Pancreas (tissue), 10 donors: ENCODE results near the gene SMIM22. TPM values are rescaled to one million over a fixed set of nuclear protein-coding genes. Genes with fewer than 3 reads are reported as not detected.
A peak's percentile ranks its signal among the peaks of the same experiment; 100 is the strongest.

Source experiments
- ATAC-seq, 4 donors: fragments of 200-7000 bp; cut with Tn5 transposase; one replicate each; pipeline versions ENCODE4 v1.8.0 to v1.9.1; 2020; ENCODE audit warnings: mild to moderate bottlenecking in 4 of 4, moderate library complexity in 4 of 4
- DNase-seq, 6 donors: peaks; one replicate each; pipeline ENCODE4 v3.0.0-alpha.2; 2020
- FAIRE-seq: peaks from 2 replicates; lab custom pipeline; 2012; peaks lifted over from hg19 to GRCh38; lab: Jason Lieb, UNC
- H3K27ac ChIP-seq, 4 donors: fragments of 200-600 bp; sonication (generic); 1 replicate in 3 of 4; 2 replicates in 1 of 4; pipeline versions ENCODE4 v1.5.0 to v1.8.0; 2020
- H3K27me3 ChIP-seq, 4 donors: fragments of 200-600 bp; one replicate each; pipeline ENCODE4 v1.8.0; 2021
- H3K36me3 ChIP-seq, 3 donors: fragments of 200-600 bp; sonication (generic) in 1 of 3; one replicate each; pipeline versions ENCODE4 v1.5.0 to v1.8.0; 2020 to 2021
- H3K4me1 ChIP-seq, 3 donors: fragments of 200-600 bp; one replicate each; pipeline ENCODE4 v1.8.0; 2021
- H3K4me3 ChIP-seq, 4 donors: fragments of 200-600 bp; sonication (generic) in 2 of 4; one replicate each; pipeline versions ENCODE4 v1.5.0 to v1.8.0; 2020 to 2021
- H3K9me3 ChIP-seq, 4 donors: fragments of 200-600 bp; one replicate each; pipeline ENCODE4 v1.8.0; 2021
- WGBS, 2 donors: extraction: QIAGEN DNeasy Blood & Tissue Kit; methylation state at CpG; one replicate each; pipeline ENCODE4 v1.1.7; 2013; 5-methylcytosine and 5-hydroxymethylcytosine counted together
- intact Hi-C, 3 donors: fragments of 100-400 bp; cut with DNase I; formaldehyde crosslinking; loops; one replicate each; pipeline versions ENCODE4 v1.11.1 to v1.14.2; 2022
- polyA plus RNA-seq, 2 donors: library from polyadenylated mRNA; stranded (reverse); fragments of 200-250 nt; gene quantifications; one replicate each; pipeline ENCODE4 v1.2.3, GENCODE V29; 2013
- total RNA-seq, 6 donors: library from RNA; stranded (reverse); fragmentation: NEBNext Ultra II Directional in 4 of 6; extraction: Animal tissue kit (Norgen Biotek cat#: 25700) in 4 of 6; gene quantifications; one replicate each; pipeline versions ENCODE4 v1.2.1 to v1.2.4, GENCODE V29; 2021 to 2023
- TF ChIP-seq, protein P1 (sequence below), 4 donors: fragments of 200-600 bp; sonication (generic) in 3 of 4; IDR thresholded peaks; one replicate each; pipeline versions ENCODE4 v1.5.0 to v1.8.0; 2021; ENCODE audit warnings: antibody characterized with exemption in 4 of 4
- donor health status: healthy with polysubstance abuse.
- donor health status: DM: no; HTN: no; CAD: no; lungs with moderate emphysema.
- donor health status: DM: no; HTN: no; CAD: no.
- donor health status: control.
- donor health status: control.
- donor health status: Bipolar disorder and iron deficiency.
- donor health status: DM: yes; HTN: yes; CAD: no.
- donor health status: DM: no; HTN: no; CAD: no.
- donor health status: DM: no; HTN: no; CAD: no.
- donor health status: DM: yes; HTN: yes; CAD: no.

The SMIM22 gene
- total and polyA plus RNA-seq, 8 donors = 49.2 to 367 (median 65.5) TPM

DNA sequence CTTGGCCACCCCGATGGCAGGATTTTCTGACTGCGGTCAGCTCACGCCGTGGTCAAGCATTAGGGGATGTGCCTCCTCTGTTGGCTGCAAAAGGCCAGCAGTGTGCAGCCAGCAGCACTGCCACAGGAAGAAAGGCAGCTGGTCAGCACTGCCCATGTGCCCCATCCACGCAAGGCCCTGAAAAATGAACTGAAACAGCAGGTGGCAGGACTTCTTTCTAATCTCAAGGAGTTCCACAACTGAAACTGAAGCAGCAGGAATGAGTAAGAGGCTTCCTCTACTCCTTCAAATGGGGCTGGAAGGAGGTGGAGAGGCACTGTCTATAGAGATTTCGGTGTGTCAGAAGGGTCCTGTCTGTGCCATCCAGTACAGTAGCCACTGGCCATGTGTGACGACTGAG lies 31.4 kb upstream of the SMIM22 start:
- TF ChIP-seq, protein P1, sequence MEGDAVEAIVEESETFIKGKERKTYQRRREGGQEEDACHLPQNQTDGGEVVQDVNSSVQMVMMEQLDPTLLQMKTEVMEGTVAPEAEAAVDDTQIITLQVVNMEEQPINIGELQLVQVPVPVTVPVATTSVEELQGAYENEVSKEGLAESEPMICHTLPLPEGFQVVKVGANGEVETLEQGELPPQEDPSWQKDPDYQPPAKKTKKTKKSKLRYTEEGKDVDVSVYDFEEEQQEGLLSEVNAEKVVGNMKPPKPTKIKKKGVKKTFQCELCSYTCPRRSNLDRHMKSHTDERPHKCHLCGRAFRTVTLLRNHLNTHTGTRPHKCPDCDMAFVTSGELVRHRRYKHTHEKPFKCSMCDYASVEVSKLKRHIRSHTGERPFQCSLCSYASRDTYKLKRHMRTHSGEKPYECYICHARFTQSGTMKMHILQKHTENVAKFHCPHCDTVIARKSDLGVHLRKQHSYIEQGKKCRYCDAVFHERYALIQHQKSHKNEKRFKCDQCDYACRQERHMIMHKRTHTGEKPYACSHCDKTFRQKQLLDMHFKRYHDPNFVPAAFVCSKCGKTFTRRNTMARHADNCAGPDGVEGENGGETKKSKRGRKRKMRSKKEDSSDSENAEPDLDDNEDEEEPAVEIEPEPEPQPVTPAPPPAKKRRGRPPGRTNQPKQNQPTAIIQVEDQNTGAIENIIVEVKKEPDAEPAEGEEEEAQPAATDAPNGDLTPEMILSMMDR (IDR thresholded peaks at IDR 0.05) = no peak

DNA sequence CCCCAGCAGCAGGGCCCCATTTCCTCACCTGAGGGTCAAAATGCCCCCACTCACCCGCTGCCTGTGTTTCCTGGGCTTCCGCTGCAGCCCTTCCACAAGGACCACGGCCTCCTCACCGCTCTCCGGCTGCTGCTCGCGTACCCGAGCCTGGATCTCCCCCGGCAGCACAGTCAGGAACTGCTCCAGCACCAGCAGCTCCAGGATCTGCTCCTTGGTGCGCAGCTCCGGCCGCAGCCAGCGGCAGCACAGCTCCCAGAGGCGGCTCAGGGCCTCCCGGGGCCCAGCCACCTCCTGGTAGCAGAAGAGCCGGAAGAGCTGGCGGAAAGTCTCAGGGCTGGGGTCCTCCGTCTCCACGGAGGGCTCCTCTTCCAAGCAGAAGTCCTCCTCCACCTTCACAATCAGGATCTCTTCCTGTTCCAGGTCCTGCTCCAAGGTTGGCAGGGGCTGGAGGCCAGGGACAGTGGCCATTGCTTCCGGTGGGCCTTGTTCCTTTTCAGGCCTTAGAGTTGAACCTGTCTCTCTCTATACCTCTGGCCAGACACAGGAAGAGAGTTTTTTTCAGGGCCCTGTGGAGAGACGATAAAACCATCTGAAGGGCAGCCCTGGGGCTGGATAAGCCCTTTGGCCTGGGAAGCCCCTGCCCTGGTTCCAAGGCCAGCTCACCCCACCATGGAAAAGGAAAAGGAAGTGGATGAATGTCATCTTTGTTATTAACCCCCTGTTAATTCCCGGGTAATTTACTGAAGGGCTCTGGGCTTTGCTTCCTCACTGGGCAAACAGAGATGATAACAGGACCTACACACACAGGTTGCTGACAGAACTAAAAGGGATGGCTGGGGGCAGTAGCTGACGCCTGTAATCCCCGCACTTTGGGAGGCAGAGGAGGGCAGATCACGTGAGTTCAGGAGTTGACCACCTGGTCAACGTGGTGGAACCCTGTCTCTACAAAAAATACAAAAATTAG lies 29.4 kb upstream of the SMIM22 start:
- Histone ChIP-seq H3K4me1 (peaks cover 0 to 18% (median 12%) of the 10 kb centered on the region in 3 donors), H3K36me3 (peaks cover 0 to 14% (median 3%) of the 10 kb centered on the region in 3 donors), H3K4me3 (peak overlapping the region; percentile 73 to 99 (median 90)), H3K27me3 (no peaks in the 10 kb centered on the region), H3K27ac (no peak overlapping the region), H3K9me3 (no peaks in the 10 kb centered on the region)
- intact Hi-C loops = no loop called here
- no peak for FAIRE-seq
- no peak for DNase-seq
- TF ChIP-seq, protein P1 (IDR thresholded peaks at IDR 0.05) = no peak
- no peak for ATAC-seq
- WGBS, 2 donors = 68 to 72% methylated on average over 26 of the region's 26 CpGs

More for the DNA sequence above, 31.4 kb upstream of the SMIM22 start:
- FAIRE-seq (no peak), ATAC-seq (no peak), DNase-seq (no peak)
- H3K27ac ChIP-seq = no peak overlapping the region
- no peaks in the 10 kb centered on the region for H3K9me3 ChIP-seq
- H3K4me1 ChIP-seq = peaks cover 0 to 18% (median 12%) of the 10 kb centered on the region in 3 donors
- intact Hi-C loops = no loop called here
- no peaks in the 10 kb centered on the region for H3K27me3 ChIP-seq
- no peak overlapping the region for H3K4me3 ChIP-seq
- 88 to 93% methylated on average over 7 of the region's 7 CpGs for WGBS, 2 donors
- peaks cover 0 to 32% (median 13%) of the 10 kb centered on the region in 3 donors for H3K36me3 ChIP-seq

DNA sequence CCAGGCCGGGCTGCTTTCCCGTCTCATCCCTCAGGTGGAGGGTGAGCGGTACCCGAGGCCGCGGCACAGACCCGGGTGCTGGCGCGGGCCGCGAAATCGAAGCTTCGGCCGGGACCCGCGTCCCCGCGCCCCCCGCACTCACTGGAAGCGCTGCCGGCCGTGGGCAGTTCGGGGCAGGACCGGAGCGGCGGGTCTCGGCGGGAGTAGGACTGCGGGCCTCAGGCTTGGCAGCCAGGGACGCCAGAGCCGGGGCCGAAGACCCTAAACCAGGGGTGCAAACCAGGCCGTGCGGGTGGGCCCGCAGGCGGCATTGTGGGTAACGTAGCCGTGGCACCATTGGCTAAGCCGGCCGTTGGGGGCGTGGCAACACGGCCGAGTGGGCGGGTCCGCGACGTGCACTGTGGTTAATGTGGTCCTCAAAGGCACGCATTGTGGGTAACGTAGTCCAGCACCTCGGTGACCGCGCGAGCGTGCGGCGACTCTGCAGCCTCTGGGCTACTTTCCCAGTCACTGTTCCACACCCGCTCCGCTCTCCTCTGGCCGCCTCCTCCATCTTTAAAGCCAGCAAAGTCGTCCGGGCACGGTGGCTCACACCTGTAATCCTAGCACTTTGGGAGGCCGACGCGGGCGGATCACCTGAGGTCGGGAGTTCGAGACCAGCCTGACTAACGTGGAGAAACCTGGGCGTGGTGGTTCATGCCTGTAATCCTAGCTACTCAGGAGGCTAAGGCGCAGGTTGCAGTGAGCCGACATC lies 28.1 kb upstream of the SMIM22 start, which contains the start of gene ZNF500:
Gene ZNF500 (minus strand): TSS at position 288 of the 754 bp plus-strand sequence. CDS start 1,184 bp downstream, outside the sequence.
- ATAC-seq = peak; percentile 86 to 95 (median 92)
- FAIRE-seq = no peak
- H3K4me3 ChIP-seq = peak within 1 kb of the TSS; percentile 73 to 99 (median 90)
- peaks cover 0 to 9% (median 0%) of the 10 kb centered on the region in 3 donors for H3K36me3 ChIP-seq
- H3K27ac ChIP-seq = peak within 1 kb of the TSS; percentile 72 to 89 (median 82)
- no peaks in the 10 kb centered on the region for H3K9me3 ChIP-seq
- intact Hi-C loops = no loop called here
- DNase-seq = peak; percentile 97 to 99 (median 98)
- no peaks in the 10 kb centered on the region for H3K27me3 ChIP-seq
- peaks cover 0 to 18% (median 12%) of the 10 kb centered on the region in 3 donors for H3K4me1 ChIP-seq
- 2 to 3% methylated on average over 66 to 72 of the region's 72 CpGs for WGBS, 2 donors
- TF ChIP-seq, protein P1 (IDR thresholded peaks at IDR 0.05) = no peak

DNA sequence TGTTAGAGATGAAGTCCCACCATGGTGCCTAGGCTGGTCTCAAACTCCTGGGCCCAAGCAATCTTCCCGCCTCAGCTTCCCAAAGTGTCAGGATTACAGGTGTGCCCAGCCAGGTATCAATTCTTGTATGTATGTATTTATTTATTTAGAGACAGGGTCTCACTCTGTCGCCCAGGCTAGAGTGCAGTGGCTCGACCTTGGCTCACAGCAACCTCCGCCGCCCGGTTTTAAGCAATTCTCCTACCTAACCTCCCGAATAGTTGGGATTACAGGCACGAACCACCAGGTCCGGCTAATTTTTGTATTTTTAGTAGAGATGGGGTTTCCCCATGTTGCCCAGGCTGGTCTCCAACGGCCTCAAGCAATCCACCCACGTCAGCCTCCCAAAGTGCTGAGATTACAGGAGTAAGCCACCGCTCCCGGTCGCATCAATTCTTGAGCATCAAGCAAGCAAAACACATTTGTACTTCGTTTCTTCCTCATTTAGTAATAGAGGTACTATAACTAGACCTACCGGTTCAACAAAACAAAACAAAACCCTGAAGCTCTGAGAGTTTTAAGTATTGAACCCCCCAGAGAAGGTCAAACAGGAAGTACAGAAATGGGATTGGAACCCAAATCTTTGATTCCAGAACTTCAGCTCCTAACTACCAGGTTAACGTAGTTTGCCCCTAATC lies 27.2 kb upstream of the SMIM22 start:
- 29 to 33% methylated on average over 17 of the region's 17 CpGs for WGBS, 2 donors
- H3K9me3 ChIP-seq = no peaks in the 10 kb centered on the region
- intact Hi-C loops = no loop called here

More for the DNA sequence above, 27.2 kb upstream of the SMIM22 start:
- DNase-seq (peak in 1 of 6 donors; percentile 33), ATAC-seq (peak in 2 of 4 donors; percentile 4 to 30), FAIRE-seq (no peak)
- peaks cover 0 to 18% (median 12%) of the 10 kb centered on the region in 3 donors for H3K4me1 ChIP-seq
- TF ChIP-seq, protein P1 (IDR thresholded peaks at IDR 0.05) = no peak
- no peaks in the 10 kb centered on the region for H3K36me3 ChIP-seq
- peak overlapping the region; percentile 72 to 89 (median 82) for H3K27ac ChIP-seq
- peak overlapping the region; percentile 37 to 93 (median 62) for H3K4me3 ChIP-seq
- no peaks in the 10 kb centered on the region for H3K27me3 ChIP-seq
